HAP-1 (cell line): Measurements from ENCODE around the gene CEP41.

ENCODE experiments used
- DNase-seq, 2 experiments: peaks; one replicate each; pipeline ENCODE4 v3.0.0-alpha.2; 2016 to 2020; ENCODE audit warnings: low spot score in 2 of 2
- H3K27me3 ChIP-seq: fragments of 250-450 bp; sonication (Bioruptor Pico); 2 replicates; pipeline ENCODE4 v1.5.1; 2020; ENCODE audit warnings: low read depth, mild to moderate bottlenecking, moderate library complexity
- H3K36me3 ChIP-seq: fragments of 250-450 bp; sonication (Bioruptor Pico); replicated peaks from 2 replicates; pipeline ENCODE4 v1.5.1; 2020; ENCODE audit warnings: mild to moderate bottlenecking
- H3K4me1 ChIP-seq: fragments of 250-450 bp; sonication (Bioruptor Pico); 2 replicates; pipeline ENCODE4 v1.5.1; 2020; ENCODE audit warnings: mild to moderate bottlenecking
- H3K4me3 ChIP-seq: fragments of 250-450 bp; sonication (Bioruptor Pico); 2 replicates; pipeline ENCODE4 v1.5.1; 2020; ENCODE audit warnings: mild to moderate bottlenecking, moderate library complexity
- H3K9me3 ChIP-seq: fragments of 250-450 bp; sonication (Bioruptor Pico); 2 replicates; pipeline ENCODE4 v1.5.1; 2020; ENCODE audit warnings: mild to moderate bottlenecking, moderate library complexity
- in situ Hi-C: fragments of 300-500 bp; cut with MboI; formaldehyde crosslinking; loops from 3 replicates; pipeline ENCODE4 v1.14.3; 2020; ENCODE audit warnings: low sequenced_read_pairs, inconsistent platforms, mixed read lengths

Gene CEP41

DNA sequence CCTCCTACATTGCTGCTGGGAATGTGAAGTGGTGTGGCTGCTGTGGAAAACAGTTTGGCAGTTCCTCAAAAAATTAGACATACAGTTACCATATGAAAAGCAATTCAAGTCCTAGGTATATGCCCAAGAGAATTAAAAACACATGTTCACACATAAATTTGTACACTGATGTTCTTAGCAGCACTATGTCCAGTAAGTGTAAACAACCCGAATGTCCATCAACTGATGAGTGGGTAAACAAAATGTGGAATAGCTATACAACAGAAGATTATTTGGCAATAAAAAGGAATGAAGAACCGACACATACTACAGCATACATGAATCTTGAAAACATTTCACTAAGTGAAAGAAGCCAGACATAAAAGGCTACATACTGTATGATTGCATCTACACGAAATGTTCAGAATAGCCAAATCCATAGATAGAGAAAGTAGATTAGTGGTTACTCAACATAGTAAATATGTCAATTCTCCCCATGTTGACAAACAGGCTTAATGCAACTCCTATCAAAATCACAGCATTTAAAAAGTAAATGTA, 17.2 kb downstream of the CEP41 start:
- no peak for DNase-seq
- Histone ChIP-seq H3K4me1 (peaks cover 4% of the 10 kb centered on the region; the same call in 1 of the 2 replicates), H3K36me3 (0 out of 2 replicates have a peak, but pooled peaks cover 4% of the 10 kb centered on the region), H3K4me3 (no peak overlapping the region), H3K27me3 (no peaks in the 10 kb centered on the region), H3K9me3 (no peaks in the 10 kb centered on the region)
- in situ Hi-C loops: no loop called here

DNA sequence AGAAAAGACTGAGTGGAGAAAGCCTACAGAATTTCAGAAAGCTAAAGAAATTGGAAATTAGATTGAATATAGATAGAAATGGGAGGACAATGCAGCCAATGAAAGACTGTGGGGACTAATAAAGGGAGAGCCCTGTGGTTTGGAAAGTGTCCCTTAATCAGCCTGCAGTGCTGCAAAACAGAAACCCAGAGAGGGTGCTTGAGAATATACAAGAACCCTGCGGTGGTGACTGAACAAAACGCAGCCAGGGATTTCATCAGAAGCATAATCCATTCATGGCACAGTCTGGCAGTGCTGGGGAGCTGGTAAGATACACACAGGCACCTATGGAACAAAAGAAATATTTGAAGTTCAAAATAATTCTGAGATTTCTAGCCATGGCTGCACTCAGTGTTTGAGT, 19.1 kb downstream of the CEP41 start:
- Histone ChIP-seq H3K4me1 (peaks cover 4% of the 10 kb centered on the region; the same call in 1 of the 2 replicates), H3K27me3 (no peaks in the 10 kb centered on the region), H3K4me3 (no peak overlapping the region), H3K9me3 (no peaks in the 10 kb centered on the region), H3K36me3 (no peaks in the 10 kb centered on the region)
- in situ Hi-C loops: no loop called here
- no peak for DNase-seq

DNA sequence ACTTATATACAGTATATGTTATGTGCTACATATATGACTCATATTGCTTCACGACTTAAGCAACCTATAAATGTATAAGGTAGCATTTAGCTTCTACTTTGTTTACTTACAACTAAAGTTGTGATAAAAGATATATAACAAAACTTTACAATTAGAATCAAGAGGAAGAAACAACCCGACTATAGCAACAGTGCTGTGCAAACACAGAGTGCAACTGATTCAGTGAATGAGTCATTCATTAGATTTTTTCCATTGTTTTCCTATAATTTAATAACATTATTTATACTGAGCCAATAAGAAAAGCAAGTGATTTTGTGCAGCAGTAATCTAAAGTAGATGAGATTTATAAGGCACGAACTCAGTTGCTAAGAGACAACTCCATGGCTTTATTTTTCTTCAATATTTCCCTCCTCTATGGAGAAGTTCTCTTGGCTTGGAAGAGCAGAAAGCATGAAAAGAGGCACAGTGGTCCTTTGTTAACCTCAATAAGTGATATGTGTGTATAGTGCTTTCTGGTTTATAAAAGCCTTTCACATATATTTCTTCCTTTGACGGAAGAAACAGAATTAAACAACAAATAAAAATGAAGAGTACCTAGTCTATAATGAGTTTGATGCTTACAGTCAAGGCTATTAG, 19.8 kb downstream of the CEP41 start:
- H3K9me3 ChIP-seq: no peaks in the 10 kb centered on the region
- peaks cover 4% of the 10 kb centered on the region; the same call in 1 of the 2 replicates for H3K4me1 ChIP-seq
- in situ Hi-C loops: no loop called here
- H3K27me3 ChIP-seq: no peaks in the 10 kb centered on the region
- no peaks in the 10 kb centered on the region for H3K36me3 ChIP-seq
- H3K4me3 ChIP-seq: no peak overlapping the region
- no peak for DNase-seq

GRCh38 chr7:130419658-130420057, 21.2 kb downstream of the CEP41 start:
- no peak for DNase-seq
- Histone ChIP-seq H3K27me3 (no peaks in the 10 kb centered on the region), H3K9me3 (no peaks in the 10 kb centered on the region), H3K4me3 (no peak overlapping the region), H3K4me1 (peaks cover 4% of the 10 kb centered on the region; the same call in 1 of the 2 replicates), H3K36me3 (no peaks in the 10 kb centered on the region)
- in situ Hi-C loops: no loop called here

GRCh38 chr7:130418306-130418705, 22.5 kb downstream of the CEP41 start:
- no peak overlapping the region for H3K4me3 ChIP-seq
- in situ Hi-C loops: no loop called here
- H3K36me3 ChIP-seq: no peaks in the 10 kb centered on the region
- H3K4me1 ChIP-seq: peaks cover 4% of the 10 kb centered on the region; the same call in 1 of the 2 replicates
- no peaks in the 10 kb centered on the region for H3K9me3 ChIP-seq
- H3K27me3 ChIP-seq: no peaks in the 10 kb centered on the region
- DNase-seq: no peak

DNA sequence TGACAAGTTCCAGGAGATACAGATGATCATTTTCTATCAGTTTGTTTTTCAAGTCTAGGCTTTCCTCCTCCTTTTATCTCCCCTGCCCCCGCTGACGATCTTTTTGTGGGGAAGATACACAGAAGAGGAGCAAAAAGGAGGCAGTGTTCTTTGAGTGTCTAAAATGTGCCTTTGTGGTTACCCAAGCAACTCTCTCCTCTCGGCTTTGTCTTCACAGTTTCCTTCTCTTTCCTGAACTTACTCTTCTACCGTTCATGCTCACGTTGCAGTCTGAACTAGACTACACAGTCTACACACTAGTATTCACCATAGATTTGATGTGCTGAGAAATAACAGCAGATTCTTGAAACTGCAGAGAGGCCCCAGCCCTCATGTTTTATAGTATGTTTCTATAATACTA, 23.6 kb downstream of the CEP41 start:
- Histone ChIP-seq H3K27me3 (no peaks in the 10 kb centered on the region), H3K9me3 (no peaks in the 10 kb centered on the region), H3K4me3 (no peak overlapping the region), H3K36me3 (no peaks in the 10 kb centered on the region), H3K4me1 (peaks cover 4% of the 10 kb centered on the region; the same call in 1 of the 2 replicates)
- DNase-seq: no peak
- in situ Hi-C loops: no loop called here

GRCh38 chr7:130415006-130415405, 25.8 kb downstream of the CEP41 start:
- Histone ChIP-seq H3K4me1 (peaks cover 4% of the 10 kb centered on the region; the same call in 1 of the 2 replicates), H3K36me3 (peaks cover 4% of the 10 kb centered on the region), H3K4me3 (no peak overlapping the region), H3K27me3 (no peaks in the 10 kb centered on the region), H3K9me3 (no peaks in the 10 kb centered on the region)
- DNase-seq: no peak
- in situ Hi-C loops: no loop called here

- H3K27me3 ChIP-seq: no peaks in the 10 kb centered on the region
- no peak for DNase-seq
- H3K36me3 ChIP-seq: peaks cover 4% of the 10 kb centered on the region
- no peak overlapping the region for H3K4me3 ChIP-seq
- no peaks in the 10 kb centered on the region for H3K9me3 ChIP-seq
- H3K4me1 ChIP-seq: no peaks in the 10 kb centered on the region
- in situ Hi-C loops: no loop called here
These were observed 27.6 kb downstream of the CEP41 start for GRCh38 chr7:130413201-130413600.

GRCh38 chr7:130410868-130411541, 29.8 kb downstream of the CEP41 start:
- H3K9me3 ChIP-seq: no peaks in the 10 kb centered on the region
- no peak for DNase-seq
- H3K4me1 ChIP-seq: no peaks in the 10 kb centered on the region
- no peak overlapping the region for H3K4me3 ChIP-seq
- no peaks in the 10 kb centered on the region for H3K27me3 ChIP-seq
- in situ Hi-C loops: no loop called here
- peaks cover 4% of the 10 kb centered on the region for H3K36me3 ChIP-seq

- H3K4me3 ChIP-seq: no peak overlapping the region
- H3K36me3 ChIP-seq: peaks cover 7% of the 10 kb centered on the region
- no peak for DNase-seq
- in situ Hi-C loops: no loop called here
- H3K4me1 ChIP-seq: no peaks in the 10 kb centered on the region
- H3K9me3 ChIP-seq: no peaks in the 10 kb centered on the region
- no peaks in the 10 kb centered on the region for H3K27me3 ChIP-seq
These were observed 31.1 kb downstream of the CEP41 start for GRCh38 chr7:130409712-130410072.

GRCh38 chr7:130409067-130409711, 31.6 kb downstream of the CEP41 start:
- H3K4me1 ChIP-seq: no peaks in the 10 kb centered on the region
- H3K9me3 ChIP-seq: no peaks in the 10 kb centered on the region
- DNase-seq: no peak
- H3K4me3 ChIP-seq: no peak overlapping the region
- H3K27me3 ChIP-seq: no peaks in the 10 kb centered on the region
- in situ Hi-C loops: no loop called here
- peaks cover 7% of the 10 kb centered on the region for H3K36me3 ChIP-seq

DNA sequence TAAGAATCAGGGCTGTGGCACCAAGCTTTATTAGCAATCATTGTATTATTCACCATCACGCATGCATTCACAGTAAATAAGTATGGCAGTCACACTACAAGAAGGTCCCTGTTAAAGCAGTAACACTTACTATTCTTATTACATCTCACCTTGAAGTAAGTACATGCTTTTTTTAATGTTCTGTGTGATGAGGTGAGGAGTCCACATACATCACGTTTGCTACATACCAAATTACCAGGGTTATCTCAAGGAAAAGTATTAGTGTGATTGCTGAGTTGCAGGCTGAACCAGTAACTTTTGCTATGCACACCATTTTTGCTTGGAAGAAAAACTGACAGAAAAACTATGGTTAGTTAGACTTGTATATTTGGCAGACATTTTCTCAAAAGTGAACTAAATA, 35.8 kb downstream of the CEP41 start:
- Histone ChIP-seq H3K27me3 (no peaks in the 10 kb centered on the region), H3K9me3 (no peaks in the 10 kb centered on the region), H3K4me1 (no peaks in the 10 kb centered on the region), H3K4me3 (no peak overlapping the region), H3K36me3 (peaks cover 11% of the 10 kb centered on the region)
- no peak for DNase-seq
- in situ Hi-C loops: no loop called here

DNA sequence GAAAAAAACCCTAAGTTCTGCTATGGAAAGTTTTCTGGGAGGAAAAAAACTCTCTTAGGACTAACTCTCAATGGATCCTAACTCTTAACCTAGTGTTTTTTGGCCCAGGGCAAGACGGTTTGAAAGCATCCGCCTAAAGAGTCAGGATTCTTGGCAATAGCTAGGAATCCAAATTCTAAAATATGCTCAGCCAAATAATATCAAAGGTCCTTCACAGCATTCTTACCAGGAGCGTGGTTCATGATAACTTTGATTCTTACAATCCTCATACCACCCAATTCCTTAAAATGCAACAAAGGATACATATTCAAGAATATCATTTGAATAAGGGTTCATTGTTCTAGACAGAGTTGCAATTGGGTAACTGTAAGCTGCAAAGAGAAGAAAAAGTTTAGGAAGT, 39.2 kb downstream of the CEP41 start:
- no peak overlapping the region for H3K4me3 ChIP-seq

GRCh38 chr7:130401101-130401500, 39.7 kb downstream of the CEP41 start:
- Histone ChIP-seq H3K4me1 (peaks cover 5% of the 10 kb centered on the region; the same call in 1 of the 2 replicates), H3K4me3 (no peak overlapping the region), H3K9me3 (no peaks in the 10 kb centered on the region), H3K36me3 (peaks cover 11% of the 10 kb centered on the region), H3K27me3 (no peaks in the 10 kb centered on the region)
- in situ Hi-C loops: no loop called here
- no peak for DNase-seq

More for the DNA sequence above, 39.2 kb downstream of the CEP41 start:
- no peaks in the 10 kb centered on the region for H3K27me3 ChIP-seq
- no peaks in the 10 kb centered on the region for H3K9me3 ChIP-seq
- no peak for DNase-seq
- in situ Hi-C loops: no loop called here
- peaks cover 11% of the 10 kb centered on the region for H3K36me3 ChIP-seq
- peaks cover 5% of the 10 kb centered on the region; the same call in 1 of the 2 replicates for H3K4me1 ChIP-seq
